H9 (cell line): Measurements from ENCODE around the gene PDE7B. TPM values are rescaled to one million over a fixed set of nuclear protein-coding genes. Genes with fewer than 3 reads are reported as not detected.

ENCODE experiments used
- DNase-seq: peaks from one replicate; pipeline ENCODE4 v3.0.0-alpha.2; 2017
- H2AFZ ChIP-seq: one replicate; pipeline ENCODE4 v1.6.1; 2013; ENCODE audit warnings: mild to moderate bottlenecking, low read length, control low read depth, moderate library complexity
- H2AK5ac ChIP-seq: 2 replicates; pipeline ENCODE4 v1.6.1; 2013; ENCODE audit warnings: low read length, control low read depth, mixed read lengths; ENCODE audit not compliant: insufficient read length
- H2BK120ac ChIP-seq: one replicate; pipeline ENCODE4 v1.6.1; 2013; ENCODE audit warnings: low read depth, mild to moderate bottlenecking, low read length, control low read depth, inconsistent platforms; ENCODE audit not compliant: poor library complexity, severe bottlenecking
- H2BK12ac ChIP-seq: 2 replicates; pipeline ENCODE4 v1.6.1; 2013; ENCODE audit warnings: low read length, control low read depth, mixed read lengths, low read depth; ENCODE audit not compliant: insufficient read length
- H2BK15ac ChIP-seq: 2 replicates; pipeline ENCODE4 v1.6.1; 2013; ENCODE audit warnings: low read depth, low read length, control low read depth
- H2BK20ac ChIP-seq: one replicate; pipeline ENCODE4 v1.6.1; 2013; ENCODE audit warnings: low read depth, mild to moderate bottlenecking, low read length, control low read depth, inconsistent platforms; ENCODE audit not compliant: poor library complexity, severe bottlenecking
- H2BK5ac ChIP-seq: 2 replicates; pipeline ENCODE4 v1.6.1; 2013; ENCODE audit warnings: low read length, control low read depth, mixed read lengths; ENCODE audit not compliant: insufficient read length
- H3K14ac ChIP-seq: 2 replicates; pipeline ENCODE4 v1.6.1; 2013; ENCODE audit warnings: low read length, control low read depth; ENCODE audit not compliant: insufficient read depth
- H3K18ac ChIP-seq: 2 replicates; pipeline ENCODE4 v1.6.1; 2013; ENCODE audit warnings: low read depth, mild to moderate bottlenecking, mixed read lengths, low read length, control low read depth; ENCODE audit not compliant: insufficient read length
- H3K23ac ChIP-seq: 2 replicates; pipeline ENCODE4 v1.6.1; 2013; ENCODE audit warnings: low read length, control low read depth, mixed read lengths, low read depth; ENCODE audit not compliant: insufficient read length
- H3K23me2 ChIP-seq: 2 replicates; pipeline ENCODE4 v1.6.1; 2013; ENCODE audit warnings: low read depth, mild to moderate bottlenecking, mixed read lengths, low read length, control low read depth; ENCODE audit not compliant: insufficient read length, poor library complexity, severe bottlenecking
- H3K27ac ChIP-seq: 2 replicates; pipeline ENCODE4 v1.5.1; 2013; ENCODE audit warnings: low read length, control low read depth, mixed read lengths, low read depth; ENCODE audit not compliant: insufficient read length
- H3K27me3 ChIP-seq: 2 replicates; pipeline ENCODE4 v1.6.1; 2013; ENCODE audit warnings: low read length, control low read depth, inconsistent platforms; ENCODE audit not compliant: insufficient read depth
- H3K4ac ChIP-seq: 2 replicates; pipeline ENCODE4 v1.6.1; 2013; ENCODE audit warnings: low read depth, mild to moderate bottlenecking, control low read depth, inconsistent platforms, low read length, moderate library complexity
- H3K4me1 ChIP-seq: 2 replicates; pipeline ENCODE4 v1.6.1; 2013; ENCODE audit warnings: low read length, control low read depth, inconsistent platforms; ENCODE audit not compliant: insufficient read depth
- H3K4me2 ChIP-seq: 2 replicates; pipeline ENCODE4 v1.6.1; 2013; ENCODE audit warnings: low read length, control low read depth, mixed read lengths; ENCODE audit not compliant: insufficient read length, insufficient read depth
- H3K56ac ChIP-seq: 2 replicates; pipeline ENCODE4 v1.6.1; 2013; ENCODE audit warnings: low read depth, mild to moderate bottlenecking, mixed read lengths, low read length, control low read depth; ENCODE audit not compliant: insufficient read length
- H3K79me1 ChIP-seq: 2 replicates; pipeline ENCODE4 v1.6.1; 2013; ENCODE audit warnings: low read depth, mild to moderate bottlenecking, moderate library complexity, low read length, control low read depth, inconsistent platforms; ENCODE audit not compliant: insufficient read depth, poor library complexity, severe bottlenecking
- H3K79me2 ChIP-seq: 2 replicates; pipeline ENCODE4 v1.6.1; 2013; ENCODE audit warnings: low read length, control low read depth, inconsistent platforms; ENCODE audit not compliant: insufficient read depth
- H3K9ac ChIP-seq: 2 replicates; pipeline ENCODE4 v1.6.1; 2013; ENCODE audit warnings: low read length, control low read depth, mixed read lengths; ENCODE audit not compliant: insufficient read length; ENCODE audit errors: extremely low read depth
- H3K9me3 ChIP-seq: one replicate; pipeline ENCODE4 v1.6.1; 2013; ENCODE audit warnings: low read depth, low read length, inconsistent platforms; ENCODE audit not compliant: control insufficient read depth
- H3T11ph ChIP-seq: one replicate; pipeline ENCODE4 v1.6.1; 2013; ENCODE audit warnings: mild to moderate bottlenecking, low read length, control low read depth, inconsistent platforms
- H4K20me1 ChIP-seq: one replicate; pipeline ENCODE4 v1.6.1; 2013; ENCODE audit not compliant: control insufficient read depth, insufficient read length, insufficient read depth
- H4K5ac ChIP-seq: 2 replicates; pipeline ENCODE4 v1.6.1; 2013; ENCODE audit warnings: low read depth, mild to moderate bottlenecking, mixed read lengths, low read length, control low read depth; ENCODE audit not compliant: insufficient read length
- H4K8ac ChIP-seq: replicated peaks from 2 replicates; pipeline ENCODE4 v1.6.1; 2013; ENCODE audit warnings: low read length, control low read depth, mixed read lengths, low read depth; ENCODE audit not compliant: insufficient read length
- H4K91ac ChIP-seq: 2 replicates; pipeline ENCODE4 v1.6.1; 2013; ENCODE audit warnings: low read depth, mild to moderate bottlenecking, moderate library complexity, mixed read lengths, low read length, control low read depth; ENCODE audit not compliant: insufficient read length
- H3K27ac Mint-ChIP-seq, 3 experiments: 2 replicates in 2 of 3; 3 replicates in 1 of 3; pipeline ENCODE4 v1.8.0; 2020 to 2021; ENCODE audit warnings: mixed read lengths in 3 of 3, mild to moderate bottlenecking in 1 of 3, moderate library complexity in 1 of 3
- H3K27me3 Mint-ChIP-seq: 2 replicates; pipeline ENCODE4 v1.8.0; 2021; ENCODE audit warnings: low read depth, mild to moderate bottlenecking, moderate library complexity, mixed read lengths
- H3K36me3 Mint-ChIP-seq, 3 experiments: 2 replicates in 2 of 3; 3 replicates in 1 of 3; pipeline ENCODE4 v1.8.0; 2020 to 2021; ENCODE audit warnings: low read depth in 3 of 3, mixed read lengths in 3 of 3; ENCODE audit not compliant: insufficient read depth in 1 of 3
- H3K4me1 Mint-ChIP-seq, 2 experiments: 2 replicates each; pipeline ENCODE4 v1.8.0; 2020; ENCODE audit warnings: mixed read lengths in 2 of 2
- H3K4me3 Mint-ChIP-seq, 2 experiments: 2 replicates in 1 of 2; 3 replicates in 1 of 2; pipeline ENCODE4 v1.8.0; 2020 to 2021; ENCODE audit warnings: mild to moderate bottlenecking in 2 of 2, mixed read lengths in 2 of 2, moderate library complexity in 1 of 2
- H3K9me3 Mint-ChIP-seq, 2 experiments: 2 replicates in 1 of 2; 3 replicates in 1 of 2; pipeline ENCODE4 v1.8.0; 2020; ENCODE audit warnings: mild to moderate bottlenecking in 2 of 2, mixed read lengths in 2 of 2, moderate library complexity in 1 of 2
- CTCF ChIP-seq: fragments of 200-600 bp; sonication (generic); conservative IDR thresholded peaks from 3 replicates; pipeline ENCODE4 v1.8.0; 2021; ENCODE audit warnings: antibody characterized with exemption, mild to moderate bottlenecking
- WGBS: extraction: QIAGEN DNeasy Blood & Tissue Kit; methylation state at CpG from one replicate; pipeline ENCODE4 v1.1.7; 2013; ENCODE audit warnings: missing lambda C conversion rate, low lambda C conversion rate, mixed read lengths; ENCODE audit not compliant: insufficient read length; ENCODE audit errors: extremely low coverage; 5-methylcytosine and 5-hydroxymethylcytosine counted together
- total RNA-seq: library from RNA; stranded (reverse); gene quantifications from 2 replicates; pipeline ENCODE4 v1.2.1, GENCODE V29; 2021

The PDE7B gene
- total RNA-seq, 1 experiment from 2014 or later = not detected

- Mint-ChIP-seq H3K4me1 (no peaks in the 10 kb centered on the region; a peak in 2 of 4 replicates), H3K27me3 (peaks cover under 1% of the 10 kb centered on the region; the same call in 1 of the 2 replicates), H3K9me3 (no peaks in the 10 kb centered on the region), H3K4me3 (no peak overlapping the region), H3K36me3 (no peaks in the 10 kb centered on the region), H3K27ac (no peak overlapping the region)
- no peak overlapping the region for H4K5ac ChIP-seq
- H4K91ac ChIP-seq = no peak overlapping the region
- no peak overlapping the region for H2BK12ac ChIP-seq
- DNase-seq = no peak
- H2BK120ac ChIP-seq = no peak overlapping the region
- no peak overlapping the region for H3K9ac ChIP-seq
- no peak overlapping the region for H2BK20ac ChIP-seq
- H3K14ac ChIP-seq = no peak overlapping the region
- no peak overlapping the region for H3K4ac ChIP-seq
- no peaks in the 10 kb centered on the region for H3K9me3 ChIP-seq
- no peak overlapping the region for H3K27ac ChIP-seq
- no peak overlapping the region for H3K56ac ChIP-seq
- no peak overlapping the region for H3K18ac ChIP-seq
- no peak overlapping the region for H2BK5ac ChIP-seq
- no CpG with 5 or more reads among the region's 2 CpGs for WGBS
- TF ChIP-seq CTCF = no peak
- H3K27me3 ChIP-seq = no peaks in the 10 kb centered on the region
- no peak overlapping the region for H2AFZ ChIP-seq
- H2BK15ac ChIP-seq = no peak overlapping the region
- H3T11ph ChIP-seq = no peak overlapping the region
- no peak overlapping the region for H4K8ac ChIP-seq
- H4K20me1 ChIP-seq = no peaks in the 10 kb centered on the region
- no peaks in the 10 kb centered on the region for H3K4me1 ChIP-seq
- no peak overlapping the region for H2AK5ac ChIP-seq
- no peaks in the 10 kb centered on the region for H3K23me2 ChIP-seq
- H3K79me2 ChIP-seq = no peaks in the 10 kb centered on the region
- no peaks in the 10 kb centered on the region for H3K79me1 ChIP-seq
- no peak overlapping the region for H3K23ac ChIP-seq
- no peak overlapping the region for H3K4me2 ChIP-seq
Measured at GRCh38 chr6:135906972-135907465, 55.5 kb downstream of the PDE7B start.
